ENCODE results near the gene DCP1A.
"Not testable (repeated sequence)": the region's sequence is repeated elsewhere in the genome, so short reads cannot be mapped to it uniquely, and the experiment has no call there.

Gene DCP1A

DNA sequence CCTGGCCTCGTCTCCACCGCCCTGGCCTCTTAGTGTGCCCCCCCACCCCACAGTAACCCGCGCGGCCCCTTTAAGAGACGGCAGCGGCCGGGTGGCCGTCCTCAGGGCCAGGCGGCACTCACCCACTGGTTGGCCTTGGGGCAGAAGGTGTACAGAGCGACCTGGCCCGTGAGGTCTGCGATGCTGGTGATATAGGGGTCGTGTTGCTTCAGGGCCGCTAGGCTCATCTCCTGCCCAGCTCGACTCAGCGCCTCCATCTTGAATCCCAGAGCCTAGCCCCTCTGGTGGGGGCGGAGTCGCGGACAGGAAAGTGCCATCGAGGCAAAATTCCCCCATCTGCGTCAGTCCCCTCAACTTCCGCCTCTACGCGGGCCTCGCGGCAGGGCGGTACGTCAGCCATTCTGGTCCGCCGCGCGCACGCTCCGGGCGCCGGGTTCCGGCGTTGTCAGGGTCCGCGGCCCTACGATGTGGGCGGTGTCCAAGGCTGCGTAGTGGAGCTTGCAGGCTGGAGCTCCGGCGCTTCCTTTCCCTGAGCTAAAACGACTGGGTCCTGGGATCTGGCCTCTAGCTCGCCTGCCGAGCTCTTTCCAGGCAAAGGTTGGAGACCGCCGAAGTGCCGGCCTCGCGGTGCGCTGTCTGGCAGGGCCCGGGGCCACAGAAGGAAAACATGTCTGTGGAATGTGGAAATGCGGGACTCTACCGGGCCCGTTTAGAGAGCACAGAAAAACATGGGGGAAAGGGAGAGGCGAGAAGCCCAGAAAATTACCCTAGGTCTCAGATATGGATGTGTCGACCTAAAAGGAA is at the start of gene DCP1A:
Gene DCP1A (minus strand): TSS at position 283 of the 804 bp plus-strand sequence. CDS start 26 bp downstream, at position 257.
- peak; percentile 86 for DNase-seq (ENCODE audit: low read depth)

DNA sequence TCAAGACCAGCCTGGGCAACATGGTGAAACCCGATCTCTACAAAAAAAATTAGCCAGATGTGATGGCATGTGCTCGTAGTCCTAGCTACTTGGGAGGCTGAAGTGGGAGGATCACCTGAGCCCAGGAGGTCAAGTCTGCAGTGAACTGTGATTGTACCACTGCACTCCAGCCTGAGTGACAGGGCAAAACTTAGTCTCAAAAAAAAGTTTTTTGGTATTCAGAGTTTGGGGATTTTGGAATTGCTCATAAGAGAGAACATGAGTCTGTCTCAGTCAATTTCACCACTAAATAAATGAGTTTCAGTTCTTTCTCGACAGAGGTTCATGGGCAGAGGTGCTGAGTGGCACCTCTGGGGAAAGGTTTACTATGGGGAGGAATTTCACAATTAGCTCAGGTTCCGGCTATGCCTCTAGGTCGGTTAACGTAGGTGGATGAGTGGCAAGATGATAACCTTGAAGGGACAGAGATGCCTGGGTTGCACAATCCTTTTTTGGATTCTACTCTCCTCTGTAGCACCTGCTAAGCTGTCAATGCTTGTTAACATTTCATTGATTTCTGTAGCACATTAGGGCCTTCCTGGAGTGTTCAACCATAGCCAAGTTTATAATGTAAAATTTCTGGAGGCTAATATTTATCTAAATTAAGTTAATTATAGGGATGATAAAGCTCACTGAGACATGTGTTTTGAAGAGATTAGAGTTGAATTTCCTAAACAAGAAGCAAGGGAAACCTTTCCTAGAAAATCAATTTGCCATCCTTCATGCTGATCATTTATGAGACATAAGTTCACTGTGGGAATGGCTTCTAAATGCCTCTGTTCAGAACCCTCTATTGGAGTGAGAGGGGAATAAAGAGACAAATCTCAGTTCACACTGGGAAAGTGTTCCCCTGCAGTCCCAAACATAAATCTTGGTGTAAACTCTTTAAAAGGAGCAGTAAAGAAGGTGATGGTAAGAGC is 37.4 kb upstream of the DCP1A start:
- DNase-seq (ENCODE audit: low read depth), result no peak

DNA sequence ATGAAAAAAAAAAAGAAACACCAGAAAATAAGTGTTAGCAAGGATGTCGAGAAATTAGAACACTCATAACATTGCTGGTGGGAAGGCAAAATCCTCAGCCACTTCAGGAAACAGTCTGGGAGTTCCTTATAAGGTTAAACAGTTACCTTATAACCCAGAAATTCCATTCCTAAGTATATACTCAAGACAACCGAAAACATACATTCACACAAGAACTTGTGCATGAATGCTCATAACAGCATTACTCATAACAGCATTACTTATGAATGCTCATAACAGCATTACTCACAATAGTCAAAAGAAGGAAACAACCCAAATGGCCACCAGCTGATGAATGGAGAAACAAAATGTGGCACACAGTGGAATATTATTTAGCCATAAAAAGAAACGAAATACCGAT is 34.8 kb upstream of the DCP1A start:
- DNase-seq (ENCODE audit: low read depth), result no peak

DNA sequence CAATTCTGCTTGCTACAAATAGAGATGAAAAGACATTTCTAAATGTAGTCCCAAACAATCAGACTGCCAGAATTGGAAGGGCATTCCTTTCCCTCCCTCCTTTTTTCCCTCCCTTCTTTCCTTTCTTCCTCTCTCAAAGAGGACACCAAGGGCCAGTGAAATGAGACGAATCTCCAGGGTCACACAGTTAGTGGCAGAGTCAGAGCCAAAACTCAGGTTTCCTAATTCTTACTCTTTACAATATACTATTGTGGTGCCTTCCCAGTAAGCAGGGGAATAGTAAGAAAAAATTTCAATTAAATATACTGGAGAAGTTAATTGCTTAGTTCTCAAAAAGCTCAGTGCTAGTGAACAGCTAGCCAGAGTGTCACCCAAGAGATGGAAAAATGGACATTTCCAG is 33.0 kb upstream of the DCP1A start:
- DNase-seq (ENCODE audit: low read depth), result no peak

DNA sequence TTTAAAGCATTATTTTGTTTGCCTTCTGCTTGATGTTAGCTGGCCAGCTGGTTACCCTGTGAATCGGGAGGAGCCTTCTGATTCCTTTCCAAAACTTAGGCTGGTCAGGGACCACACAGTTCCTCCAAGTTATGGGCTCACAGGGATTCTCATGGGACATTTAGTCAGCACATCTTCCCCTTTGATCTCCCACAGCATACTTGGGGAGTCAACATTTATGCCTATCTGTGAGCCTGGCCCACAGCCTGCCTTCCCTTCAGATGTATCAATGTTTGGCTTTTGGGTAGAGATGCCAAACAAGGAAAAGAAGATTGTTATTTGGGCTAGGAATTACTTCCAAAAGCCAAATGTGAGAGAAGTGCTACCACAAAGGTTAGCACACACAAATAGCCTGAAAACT is 32.6 kb upstream of the DCP1A start:
- no peak for DNase-seq (ENCODE audit: low read depth)

DNA sequence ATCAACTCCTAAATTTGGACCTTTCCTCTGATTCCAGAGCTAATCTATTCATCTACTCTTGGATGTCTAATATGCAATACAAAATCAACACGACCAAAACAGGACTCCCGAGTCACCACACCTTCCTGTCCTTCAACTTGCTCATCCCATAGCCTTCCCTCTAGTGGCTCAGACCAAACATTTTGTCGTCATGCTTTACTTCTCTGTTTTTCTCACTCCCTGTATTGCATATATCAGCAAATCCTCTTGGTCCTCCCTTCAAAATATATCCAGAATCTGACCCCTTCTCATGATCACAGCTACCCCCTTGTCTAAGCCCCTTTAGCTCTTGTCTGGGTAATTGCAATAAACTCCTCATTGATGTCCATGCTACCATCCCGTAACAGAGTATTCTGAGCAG is 30.5 kb upstream of the DCP1A start:
- DNase-seq (ENCODE audit: low read depth), result no peak

DNA sequence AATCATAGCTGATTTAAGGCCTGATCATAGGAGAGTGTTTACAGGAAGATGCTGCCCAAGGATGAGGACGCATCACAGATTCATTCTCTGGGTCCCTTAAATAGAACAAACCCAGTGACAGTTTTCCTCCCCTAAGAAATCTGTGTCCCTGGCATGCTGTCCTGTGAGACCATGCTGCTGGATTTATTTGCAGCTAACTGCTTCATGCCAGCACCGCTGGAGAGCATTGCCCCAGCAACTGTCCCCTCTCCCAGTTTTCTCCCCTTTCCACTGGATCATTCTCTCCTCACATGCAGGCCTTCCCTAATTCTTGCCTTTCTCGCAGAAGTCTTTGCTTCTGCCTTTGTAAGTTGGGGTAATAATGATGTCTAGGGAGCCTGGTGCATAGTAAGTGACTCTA is 29.3 kb upstream of the DCP1A start:
- no peak for DNase-seq (ENCODE audit: low read depth)

DNA sequence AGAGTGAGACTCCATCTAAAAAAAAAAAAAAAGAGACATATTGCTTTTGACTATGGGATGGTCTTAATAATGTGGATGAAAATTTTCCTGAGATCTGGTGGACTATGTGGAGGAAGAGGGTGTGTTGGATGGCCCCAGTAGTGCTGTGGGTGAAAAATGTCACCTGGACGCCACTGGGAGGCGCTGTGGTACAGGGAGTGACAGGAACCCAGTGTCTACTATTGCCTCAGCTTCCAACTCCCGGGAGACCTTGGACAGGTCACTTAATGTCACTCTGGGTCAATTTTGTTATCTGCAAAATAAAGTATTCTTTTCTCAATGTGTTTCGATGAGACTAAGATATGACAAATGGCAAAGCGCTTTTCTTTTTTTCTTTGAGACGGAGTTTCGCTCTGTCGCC is 27.7 kb upstream of the DCP1A start:
- DNase-seq (ENCODE audit: low read depth), result peak; percentile 1

DNA sequence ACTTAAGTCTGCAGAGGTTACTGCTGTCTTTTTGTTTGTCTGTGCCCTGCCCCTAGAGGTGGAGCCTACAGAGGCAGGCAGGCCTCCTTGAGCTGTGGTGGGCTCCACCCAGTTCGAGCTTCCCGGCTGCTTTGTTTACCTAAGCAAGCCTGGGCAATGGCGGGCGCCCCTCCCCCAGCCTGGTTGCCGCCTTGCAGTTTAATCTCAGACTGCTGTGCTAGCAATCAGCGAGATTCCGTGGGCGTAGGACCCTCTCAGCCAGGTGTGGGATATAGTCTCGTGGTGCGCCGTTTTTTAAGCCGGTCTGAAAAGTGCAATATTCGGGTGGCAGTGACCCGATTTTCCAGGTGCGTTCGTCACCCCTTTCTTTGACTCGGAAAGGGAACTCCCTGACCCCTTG is 23.4 kb upstream of the DCP1A start:
- not testable (repeated sequence) for DNase-seq (ENCODE audit: low read depth)

DNA sequence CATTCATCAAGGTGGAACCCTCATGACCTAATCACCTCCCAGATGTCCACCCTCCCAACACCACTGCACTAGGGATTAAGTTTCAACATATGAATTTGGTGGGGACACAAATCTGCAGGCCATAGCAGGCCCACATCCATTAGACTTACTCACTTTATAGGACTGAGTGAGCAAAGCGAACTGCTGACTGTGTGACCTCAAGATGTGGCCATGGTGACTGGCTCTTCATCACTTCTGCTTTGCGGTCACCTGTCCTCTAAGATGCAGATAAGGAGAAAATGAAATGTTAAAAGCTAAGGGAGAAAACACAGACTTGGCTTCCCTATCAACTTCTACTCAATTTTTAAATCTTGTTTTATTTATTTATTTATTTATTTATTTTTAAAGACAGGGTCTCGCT is 14.5 kb upstream of the DCP1A start:
- DNase-seq (ENCODE audit: low read depth), result no peak

DNA sequence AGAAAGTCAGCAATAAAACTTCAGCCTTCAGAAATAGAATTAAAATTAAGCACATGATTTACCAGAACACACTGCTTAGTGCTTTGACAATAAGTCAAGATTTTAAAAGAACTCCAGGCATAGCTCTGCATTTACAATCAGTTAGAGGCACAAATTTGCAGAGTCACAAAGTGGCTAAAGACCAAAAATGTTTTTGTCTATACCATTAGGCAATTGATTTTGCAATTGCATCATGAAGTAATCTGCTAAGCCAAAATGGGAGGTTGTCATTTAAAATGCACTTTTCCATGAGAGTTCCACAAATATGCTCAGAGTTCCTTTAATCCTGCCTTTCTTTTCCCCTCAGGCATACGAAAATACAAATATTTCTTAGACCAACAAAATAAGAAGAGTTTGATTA is 10.1 kb upstream of the DCP1A start:
- DNase-seq (ENCODE audit: low read depth), result no peak

DNA sequence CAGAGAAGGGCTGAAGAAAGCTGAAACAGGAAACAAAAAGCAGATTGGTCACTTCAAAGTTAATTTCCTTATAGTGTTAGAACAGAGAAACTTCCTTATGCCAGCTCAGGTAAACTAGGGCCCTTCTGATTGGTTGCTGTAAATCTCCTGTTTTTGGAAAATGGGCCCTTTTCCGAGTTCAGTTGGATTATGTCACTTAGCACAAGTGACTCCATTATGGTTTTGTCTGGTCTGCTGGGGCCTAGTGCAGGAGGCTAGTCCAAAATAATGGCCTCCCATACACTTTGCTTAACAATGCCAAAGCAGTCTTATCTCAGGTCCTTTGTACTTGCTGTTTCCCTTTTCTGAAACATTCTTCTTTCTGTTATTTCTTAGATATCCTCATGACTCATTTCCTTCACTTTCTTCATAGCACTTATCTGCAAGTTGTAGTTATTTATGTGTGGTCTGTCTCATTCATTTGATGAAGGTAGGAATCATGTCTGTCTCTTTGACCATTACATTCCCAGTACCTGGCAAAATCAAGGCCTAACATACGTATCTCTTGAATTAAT is 7.7 kb upstream of the DCP1A start:
- DNase-seq (ENCODE audit: low read depth), result no peak

DNA sequence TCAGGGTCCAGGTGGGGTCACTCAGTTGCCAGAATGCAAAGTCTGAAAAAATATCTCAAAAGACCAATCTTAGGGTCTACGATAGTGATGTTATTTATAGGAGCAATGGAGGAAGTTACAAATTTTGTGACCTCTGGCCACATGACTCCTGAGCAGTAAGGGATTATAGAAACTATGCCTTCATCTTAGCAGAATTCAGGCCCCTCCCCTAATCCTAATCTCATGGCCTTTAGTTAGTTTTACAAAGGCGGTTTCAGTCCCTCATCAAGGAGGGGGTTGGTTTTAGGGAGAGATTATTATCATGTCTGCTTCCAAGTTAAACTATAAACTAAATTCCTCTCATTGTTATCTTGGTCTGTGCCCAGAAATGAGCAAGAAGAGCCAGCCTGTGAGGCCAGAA is 5.9 kb upstream of the DCP1A start:
- no peak for DNase-seq (ENCODE audit: low read depth)

DNA sequence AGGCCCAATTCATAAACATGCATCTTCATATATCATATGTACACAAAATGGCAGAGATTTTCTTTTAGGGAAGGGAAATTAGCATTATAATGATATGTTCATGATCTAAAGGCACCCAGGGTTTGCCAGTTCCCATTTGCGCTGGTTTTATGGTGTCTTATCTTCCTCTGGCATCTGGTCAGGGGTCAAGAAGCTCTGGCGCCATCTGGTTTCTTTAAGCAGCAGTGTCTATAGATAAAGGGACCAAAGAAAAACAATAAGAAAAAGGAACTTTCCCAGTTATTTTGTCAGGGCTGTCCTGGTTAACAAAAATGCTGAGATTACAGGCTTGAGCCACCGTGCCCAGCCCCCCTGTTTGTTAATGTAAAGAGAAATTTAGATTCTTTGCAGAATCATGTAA is 3.3 kb upstream of the DCP1A start:
- DNase-seq (ENCODE audit: low read depth), result no peak

DNA sequence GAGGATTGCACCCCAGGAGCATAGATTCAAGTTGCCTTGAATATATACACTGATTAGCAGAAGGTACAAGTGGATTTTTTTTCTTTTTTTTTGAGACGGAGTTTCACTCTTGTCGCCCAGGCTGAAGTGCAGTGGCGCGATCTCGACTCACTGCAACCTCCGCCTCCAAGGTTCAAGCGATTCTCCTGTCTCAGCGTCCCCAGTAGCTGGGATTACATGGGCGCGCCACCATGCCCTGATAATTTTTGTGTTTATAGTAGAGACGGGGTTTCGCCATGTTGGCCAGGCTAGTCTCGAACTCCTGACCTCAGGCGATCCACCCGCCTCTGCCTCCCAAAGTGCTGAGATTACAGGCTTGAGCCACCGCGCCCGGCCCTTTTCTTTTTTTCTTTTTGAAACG is 775 bp upstream of the DCP1A start:
- DNase-seq (ENCODE audit: low read depth), result not testable (repeated sequence)

DNA sequence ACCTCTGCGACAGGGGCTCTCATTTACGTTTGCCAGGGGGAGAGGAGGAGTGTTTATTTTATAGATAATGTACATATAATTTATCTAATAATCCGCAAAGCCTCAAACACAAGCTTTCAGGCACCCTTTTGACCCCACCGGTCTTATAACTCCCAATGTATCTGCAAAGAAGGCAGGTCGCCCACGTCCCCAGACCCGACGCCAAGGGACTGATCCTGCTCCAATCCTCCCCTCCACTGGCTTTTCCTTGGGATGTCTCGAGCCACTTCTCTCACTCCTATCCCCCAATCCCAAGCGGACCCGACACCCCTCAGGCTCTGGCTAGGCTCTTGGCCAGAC is 452 bp downstream of the DCP1A start:
- no peak for DNase-seq (ENCODE audit: low read depth)

DNA sequence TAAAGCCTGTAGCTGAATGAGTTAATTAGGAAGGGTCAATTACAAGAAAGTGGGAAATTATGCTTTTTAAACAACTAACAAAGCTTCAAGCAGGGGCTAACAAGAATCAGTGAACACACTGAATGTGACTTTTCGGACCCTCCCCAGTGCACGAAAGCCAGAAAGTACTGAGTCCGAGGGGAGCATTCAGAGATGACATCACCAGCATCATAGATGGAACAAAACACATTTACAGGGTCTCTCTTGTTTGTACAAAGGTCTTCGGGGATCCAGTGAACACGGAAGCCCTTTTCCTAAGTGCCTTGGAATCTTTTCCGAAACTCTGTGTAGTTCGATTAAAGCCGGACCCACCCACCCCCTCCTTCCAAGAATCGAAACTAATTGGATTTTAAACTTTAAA is 829 bp downstream of the DCP1A start:
- DNase-seq (ENCODE audit: low read depth), result no peak

DNA sequence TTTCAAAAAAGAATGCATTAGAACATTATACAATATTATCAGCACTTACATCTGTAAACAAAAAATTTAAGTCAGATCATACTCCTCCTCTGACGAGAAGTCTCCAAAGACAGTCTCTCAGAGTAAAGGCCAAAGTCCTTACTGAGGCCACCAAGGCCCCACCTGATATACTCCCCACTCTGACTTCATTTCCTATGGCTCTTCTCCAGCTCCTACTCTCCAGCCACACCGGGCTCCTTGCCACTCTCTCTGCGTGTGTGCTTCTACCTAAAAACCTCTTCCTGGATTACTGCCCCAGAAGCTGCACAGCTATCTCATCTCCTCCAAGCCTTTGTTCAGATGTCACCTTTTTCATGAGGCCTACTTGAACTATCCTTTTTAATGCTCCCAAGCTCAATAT is 5.0 kb downstream of the DCP1A start:
- DNase-seq (ENCODE audit: low read depth), result no peak

DNA sequence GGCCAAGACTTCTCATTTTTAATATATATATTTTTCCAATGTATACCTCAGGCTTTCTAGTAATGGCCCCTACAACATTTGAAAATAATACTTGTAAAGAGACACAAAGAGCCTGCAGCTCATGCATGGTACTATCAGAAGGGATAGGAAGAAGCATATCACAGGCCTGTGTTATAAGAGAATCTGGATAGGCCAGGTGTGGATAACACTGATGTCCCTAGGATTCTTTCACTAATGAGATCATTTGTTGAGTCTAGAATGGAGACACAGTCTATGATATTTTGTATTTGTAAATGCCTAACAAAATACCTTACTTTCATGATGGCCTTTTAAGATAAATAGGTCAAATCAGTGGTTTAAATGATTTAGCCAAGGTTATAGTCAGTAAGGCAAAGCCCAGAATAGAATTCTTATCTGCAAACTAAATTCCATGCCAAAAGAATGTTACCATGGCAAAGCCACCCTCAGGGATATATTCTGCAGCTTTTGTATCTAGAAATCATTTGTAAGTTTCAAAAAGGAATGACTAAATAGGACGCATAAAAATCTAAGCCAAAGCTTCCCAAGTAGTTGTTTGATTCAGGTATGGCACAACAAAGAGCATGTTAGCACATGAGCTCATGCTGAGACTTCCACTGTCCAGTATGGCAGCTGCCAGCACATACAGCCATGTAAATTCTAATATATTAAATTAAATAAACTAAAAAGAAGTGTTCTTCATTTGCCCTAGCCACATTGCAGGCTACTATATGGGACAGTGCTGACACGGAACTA is 10.0 kb downstream of the DCP1A start:
- no peak for DNase-seq (ENCODE audit: low read depth)

DNA sequence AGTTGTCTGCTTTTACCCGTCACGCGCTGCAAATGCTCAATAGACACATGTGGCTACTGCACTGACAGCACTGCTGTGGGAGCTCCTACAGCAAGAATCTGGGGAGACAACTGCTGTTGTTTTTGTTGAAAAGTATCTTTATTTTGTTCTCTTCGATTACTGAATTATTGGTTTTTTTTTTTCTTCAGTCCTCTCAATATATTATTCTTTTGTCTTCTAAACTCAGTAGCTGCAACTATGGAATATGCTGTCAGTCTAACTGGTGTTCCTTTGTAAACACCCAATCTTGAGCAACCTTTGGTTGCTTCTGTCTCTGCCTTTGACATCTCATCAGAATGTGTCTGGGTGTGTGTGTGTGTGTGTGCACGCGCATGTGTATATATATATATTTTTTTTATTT is 12.6 kb downstream of the DCP1A start:
- DNase-seq (ENCODE audit: low read depth), result no peak

DNA sequence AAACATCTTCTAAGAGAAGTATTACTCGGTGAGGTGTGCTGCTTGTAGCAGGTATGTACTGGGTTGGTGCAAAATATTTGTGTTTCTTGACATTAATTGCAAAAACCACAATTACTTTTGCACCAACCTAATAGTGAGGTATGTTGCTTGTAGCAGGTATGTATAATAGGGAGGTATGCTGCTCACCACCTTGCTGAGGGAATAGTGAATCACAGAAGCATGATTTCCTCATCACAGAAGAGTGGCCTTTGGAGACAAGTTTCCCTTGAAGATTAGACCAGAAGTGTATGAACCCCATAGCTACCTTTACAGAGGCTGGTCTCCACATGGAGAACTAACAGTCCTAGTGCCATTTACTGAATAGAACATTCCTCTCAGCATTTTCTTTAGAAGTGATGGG is 15.5 kb downstream of the DCP1A start:
- no peak for DNase-seq (ENCODE audit: low read depth)

DNA sequence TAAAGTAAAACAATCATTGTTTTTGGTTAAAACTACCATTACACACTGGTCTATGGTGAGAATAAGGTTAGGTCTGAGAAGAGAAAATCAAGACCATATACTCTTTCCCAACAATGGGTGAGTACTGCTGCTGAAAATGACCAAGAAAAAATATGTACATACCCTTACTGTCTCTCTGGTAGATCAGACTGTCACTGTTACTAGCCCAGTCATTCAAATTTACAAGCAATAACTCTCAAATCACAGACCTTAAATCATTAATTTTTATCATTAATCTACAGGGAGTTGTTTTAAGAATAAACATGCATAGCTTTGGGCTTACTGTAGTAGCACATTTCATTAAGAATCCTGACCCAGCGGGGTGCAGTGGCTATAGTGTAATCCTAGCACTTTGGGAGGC is 17.4 kb downstream of the DCP1A start:
- DNase-seq (ENCODE audit: low read depth), result no peak
